GM18526 (cell line): ENCODE results near the gene SLC48A1.

Source experiments
- POLR2A ChIP-seq: IDR thresholded peaks from 3 replicates; pipeline ENCODE4 v1.6.1; 2011; ENCODE audit not compliant: insufficient read length; ENCODE audit errors: extremely low read depth

The SLC48A1 gene

GRCh38 chr12:47766502-47767215 is 6.4 kb upstream of the SLC48A1 start:
- no peak for TF ChIP-seq POLR2A

- TF ChIP-seq POLR2A: no peak
These were observed 5.8 kb upstream of the SLC48A1 start for GRCh38 chr12:47767216-47767724.

GRCh38 chr12:47768323-47768811 is 4.7 kb upstream of the SLC48A1 start:
- TF ChIP-seq POLR2A: no peak

GRCh38 chr12:47769234-47770085 is 3.6 kb upstream of the SLC48A1 start:
- TF ChIP-seq POLR2A: no peak

- TF ChIP-seq POLR2A: no peak
These were observed 2.8 kb upstream of the SLC48A1 start for GRCh38 chr12:47770086-47770726.

GRCh38 chr12:47771304-47771703 is 1.7 kb upstream of the SLC48A1 start:
- no peak for TF ChIP-seq POLR2A

- TF ChIP-seq POLR2A: no peak
These were observed 861 bp upstream of the SLC48A1 start for GRCh38 chr12:47772094-47772660.

- TF ChIP-seq POLR2A: no peak
These were observed 338 bp upstream of the SLC48A1 start for GRCh38 chr12:47772738-47773061.

- TF ChIP-seq POLR2A: no peak
These were observed 981 bp downstream of the SLC48A1 start for GRCh38 chr12:47773858-47774580.

- no peak for TF ChIP-seq POLR2A
These were observed 1.6 kb downstream of the SLC48A1 start for GRCh38 chr12:47774663-47775062.

GRCh38 chr12:47775100-47775911 is 2.3 kb downstream of the SLC48A1 start:
- TF ChIP-seq POLR2A: no peak

GRCh38 chr12:47776471-47777143 is 3.6 kb downstream of the SLC48A1 start:
- TF ChIP-seq POLR2A: no peak

GRCh38 chr12:47777151-47777550 is 4.1 kb downstream of the SLC48A1 start:
- TF ChIP-seq POLR2A: no peak
